GM12865 (cell line): ENCODE measurements around the gene GPC6.

Experiments
- DNase-seq: peaks from one replicate; pipeline ENCODE4 v3.0.0; 2010; ENCODE audit warnings: low read depth
- H3K4me3 ChIP-seq: 2 replicates; pipeline ENCODE4 v1.5.1; 2011; ENCODE audit warnings: mild to moderate bottlenecking, low read depth, low read length, control low read depth
- TF ChIP-seq, protein P1 (sequence below): IDR thresholded peaks from 2 replicates; pipeline ENCODE4 v1.5.1; 2011; ENCODE audit warnings: low read length, control low read depth, low read depth, inconsistent platforms; ENCODE audit not compliant: insufficient read depth; ENCODE audit errors: missing control alignments

The GPC6 gene

DNA sequence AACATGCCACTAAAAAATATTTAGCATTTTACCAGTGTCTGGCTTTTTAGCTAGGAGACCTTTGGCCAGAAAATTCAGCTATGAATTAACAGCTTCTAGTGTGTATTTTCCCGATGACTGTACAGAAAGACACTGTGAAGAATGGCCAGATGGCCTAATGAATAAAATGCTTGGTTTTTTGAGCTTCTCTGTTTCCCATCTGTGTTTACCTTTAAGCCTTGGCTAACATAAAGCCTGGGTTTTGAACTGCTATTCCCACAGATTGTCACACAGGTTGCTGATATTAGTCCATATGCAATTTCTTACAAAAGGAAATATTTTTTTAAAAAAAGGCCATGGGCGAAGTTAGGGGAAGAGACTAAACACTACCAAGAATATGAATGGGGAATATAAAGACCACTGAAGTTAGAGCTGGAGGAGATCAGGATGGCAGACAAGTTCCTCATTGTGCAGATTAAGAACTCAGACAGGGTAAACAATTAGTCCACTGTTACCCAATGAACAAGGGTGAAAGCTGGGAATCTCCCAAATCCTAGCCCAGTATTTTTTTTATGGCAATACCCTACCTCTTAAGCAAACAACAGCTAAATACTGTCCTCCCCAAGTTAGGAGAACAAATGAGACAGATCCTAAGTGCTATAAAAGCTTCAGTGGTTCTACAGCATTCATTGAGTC is 1157.8 kb downstream of the GPC6 start:
- no peak overlapping the region for H3K4me3 ChIP-seq

DNA sequence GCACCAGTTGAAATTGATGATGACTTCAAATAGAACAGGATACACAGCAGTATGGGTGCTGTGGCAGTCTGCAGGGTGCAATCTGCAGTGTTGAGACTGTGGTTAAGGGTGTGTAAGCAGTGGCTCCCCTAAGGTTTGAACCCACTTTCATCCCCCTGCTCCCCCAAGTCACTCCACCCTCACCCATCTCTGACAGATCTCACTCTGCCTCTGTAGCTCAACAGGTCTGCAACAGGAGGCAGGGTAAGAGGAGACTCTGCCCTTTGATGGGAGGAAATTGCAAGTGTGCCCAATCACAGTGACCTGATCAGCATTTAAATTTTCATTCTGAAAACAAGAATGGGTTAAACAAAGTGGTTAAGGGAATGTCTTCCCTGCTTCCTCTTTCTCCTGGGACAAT is 1160.4 kb downstream of the GPC6 start:
- no peak overlapping the region for H3K4me3 ChIP-seq
- no peak for DNase-seq
- TF ChIP-seq, protein P1, sequence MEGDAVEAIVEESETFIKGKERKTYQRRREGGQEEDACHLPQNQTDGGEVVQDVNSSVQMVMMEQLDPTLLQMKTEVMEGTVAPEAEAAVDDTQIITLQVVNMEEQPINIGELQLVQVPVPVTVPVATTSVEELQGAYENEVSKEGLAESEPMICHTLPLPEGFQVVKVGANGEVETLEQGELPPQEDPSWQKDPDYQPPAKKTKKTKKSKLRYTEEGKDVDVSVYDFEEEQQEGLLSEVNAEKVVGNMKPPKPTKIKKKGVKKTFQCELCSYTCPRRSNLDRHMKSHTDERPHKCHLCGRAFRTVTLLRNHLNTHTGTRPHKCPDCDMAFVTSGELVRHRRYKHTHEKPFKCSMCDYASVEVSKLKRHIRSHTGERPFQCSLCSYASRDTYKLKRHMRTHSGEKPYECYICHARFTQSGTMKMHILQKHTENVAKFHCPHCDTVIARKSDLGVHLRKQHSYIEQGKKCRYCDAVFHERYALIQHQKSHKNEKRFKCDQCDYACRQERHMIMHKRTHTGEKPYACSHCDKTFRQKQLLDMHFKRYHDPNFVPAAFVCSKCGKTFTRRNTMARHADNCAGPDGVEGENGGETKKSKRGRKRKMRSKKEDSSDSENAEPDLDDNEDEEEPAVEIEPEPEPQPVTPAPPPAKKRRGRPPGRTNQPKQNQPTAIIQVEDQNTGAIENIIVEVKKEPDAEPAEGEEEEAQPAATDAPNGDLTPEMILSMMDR = no peak

More for the DNA sequence above, 1157.8 kb downstream of the GPC6 start:
- TF ChIP-seq, protein P1 = no peak
- no peak for DNase-seq

DNA sequence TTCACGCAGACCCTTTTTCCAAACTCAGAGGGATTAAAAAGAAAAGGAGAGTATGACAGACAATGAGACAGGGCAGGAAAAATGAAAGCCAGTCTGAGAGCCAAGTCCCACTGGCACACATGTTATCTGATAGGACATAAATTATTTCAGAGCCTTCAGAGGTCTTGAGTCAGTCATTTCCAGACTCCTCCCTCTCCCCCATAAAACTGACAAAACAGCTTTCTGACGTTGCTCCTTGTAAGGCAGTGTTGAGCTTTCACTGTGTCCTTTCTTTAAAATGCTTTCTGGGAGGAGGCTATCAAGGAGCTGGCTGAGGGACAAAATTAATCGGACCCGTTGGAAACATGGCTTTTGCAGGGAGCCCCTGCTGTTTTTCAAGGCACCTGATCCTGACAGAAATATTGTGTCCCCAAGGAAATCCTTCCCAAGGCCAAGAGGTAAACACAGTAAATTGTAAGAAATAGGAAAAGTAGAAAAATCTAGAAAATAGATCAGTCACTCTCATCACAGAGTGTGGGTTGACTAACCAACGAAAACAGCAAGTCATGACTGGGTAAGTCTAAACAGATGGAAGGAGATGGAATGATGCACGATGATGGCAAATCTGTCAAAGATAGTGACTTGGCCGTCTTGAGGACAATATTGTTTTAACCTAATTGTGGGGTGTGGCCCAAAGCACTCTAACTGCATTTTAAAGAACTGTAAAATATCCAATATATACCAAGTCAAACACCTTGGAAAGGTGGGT is 1163.2 kb downstream of the GPC6 start:
- TF ChIP-seq, protein P1 = no peak
- no peak overlapping the region for H3K4me3 ChIP-seq
- DNase-seq = no peak

DNA sequence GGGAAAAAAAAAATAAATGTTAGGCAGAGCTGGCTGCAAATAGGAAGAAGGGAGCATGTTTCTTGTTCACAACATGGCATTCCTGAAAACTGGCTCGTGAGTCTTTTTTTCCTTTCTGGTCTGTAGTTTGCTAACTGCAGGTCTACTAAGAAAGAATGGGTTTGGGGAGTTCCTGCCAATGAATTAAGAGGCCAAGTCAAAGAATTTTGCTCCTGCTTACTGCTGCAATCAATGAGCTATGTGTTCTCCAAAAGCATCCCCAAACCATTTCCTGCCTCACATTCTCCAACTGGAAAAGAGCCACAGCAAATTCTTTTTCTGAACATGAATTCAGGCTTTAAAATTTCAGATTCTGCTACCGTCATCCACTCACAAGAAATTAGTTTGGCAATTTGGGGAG is 1164.3 kb downstream of the GPC6 start:
- no peak overlapping the region for H3K4me3 ChIP-seq
- no peak for DNase-seq
- TF ChIP-seq, protein P1 = no peak

DNA sequence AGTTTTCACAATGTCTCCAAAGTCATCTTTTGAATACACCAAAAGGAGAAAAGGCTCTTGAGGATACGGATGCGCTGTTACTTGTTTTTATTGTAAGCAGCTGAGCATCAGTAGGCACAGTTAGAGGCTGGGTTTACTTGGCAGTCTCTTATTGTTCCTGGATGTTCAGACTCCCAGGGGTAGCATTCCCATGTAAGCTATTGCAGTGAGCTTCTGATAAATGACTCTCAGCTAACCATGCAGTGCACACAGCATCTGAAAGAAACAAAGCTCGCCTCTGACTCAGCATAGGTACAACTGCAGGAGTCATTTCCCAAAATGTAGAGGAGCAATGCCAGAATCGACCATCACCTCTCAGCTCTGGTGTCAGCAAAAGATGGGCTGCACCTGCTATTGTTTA is 1168.1 kb downstream of the GPC6 start:
- TF ChIP-seq, protein P1 = no peak
- no peak overlapping the region for H3K4me3 ChIP-seq
- DNase-seq = no peak

DNA sequence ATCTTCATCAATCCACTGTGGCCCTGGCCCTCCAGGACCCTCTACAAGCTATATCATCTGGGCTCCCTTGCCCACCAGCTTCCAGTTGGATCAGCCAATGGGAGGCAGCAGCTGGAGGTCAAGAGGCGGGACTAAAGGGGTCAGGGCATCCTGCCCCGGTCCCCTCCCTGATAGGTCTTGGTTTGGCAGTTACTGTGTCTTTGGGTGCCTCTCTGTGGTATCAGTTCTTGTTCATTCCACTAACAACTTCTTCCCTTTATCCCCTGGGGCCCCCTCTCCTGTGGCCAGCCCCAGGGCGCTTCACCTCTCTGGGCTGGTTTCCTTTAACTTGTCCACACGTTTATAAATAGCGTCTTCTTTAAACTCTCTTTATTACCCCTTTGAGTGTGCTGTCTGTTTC is 1169.3 kb downstream of the GPC6 start:
- no peak for DNase-seq
- no peak overlapping the region for H3K4me3 ChIP-seq
- TF ChIP-seq, protein P1 = no peak
